Neural cell (in vitro differentiated cells): ENCODE measurements around the gene MSI2. TPM values are rescaled to one million over a fixed set of nuclear protein-coding genes. Genes with fewer than 3 reads are reported as not detected.

Experiments
- H2AFZ ChIP-seq: fragments of 200-600, 300-800 bp; sonication (generic), shearing (Covaris generic); 2 replicates; pipeline ENCODE4 v1.6.0; 2014; ENCODE audit warnings: low read depth, mild to moderate bottlenecking, antibody characterized with exemption, low read length, moderate library complexity
- H3F3A ChIP-seq: fragments of 200-600 bp; shearing (Covaris generic); 2 replicates; pipeline ENCODE4 v1.6.1; 2016; ENCODE audit warnings: mild to moderate bottlenecking, moderate library complexity, mixed read lengths, antibody characterized with exemption, low read length; ENCODE audit not compliant: insufficient read depth, poor library complexity, severe bottlenecking
- H3K27ac ChIP-seq: fragments of 200-600, 300-800 bp; sonication (generic), shearing (Covaris generic); 2 replicates; pipeline ENCODE4 v1.5.1; 2014; ENCODE audit warnings: mild to moderate bottlenecking, low read length, moderate library complexity
- H3K27me3 ChIP-seq: fragments of 300-800, 200-600 bp; sonication (generic), shearing (Covaris generic); 2 replicates; pipeline ENCODE4 v1.6.0; 2014; ENCODE audit warnings: mild to moderate bottlenecking, low read depth, low read length, moderate library complexity; ENCODE audit not compliant: insufficient read depth
- H3K36me3 ChIP-seq: fragments of 300-800, 200-600 bp; sonication (generic), shearing (Covaris generic); 2 replicates; pipeline ENCODE4 v1.5.1; 2014; ENCODE audit warnings: mild to moderate bottlenecking, antibody characterized with exemption, low read length, moderate library complexity; ENCODE audit not compliant: insufficient read depth
- H3K4me2 ChIP-seq: fragments of 300-800, 200-600 bp; sonication (generic), shearing (Covaris generic); 2 replicates; pipeline ENCODE4 v1.6.0; 2014; ENCODE audit warnings: mild to moderate bottlenecking, low read length
- H3K4me3 ChIP-seq: fragments of 300-800, 200-600 bp; sonication (generic), shearing (Covaris generic); 2 replicates; pipeline ENCODE4 v1.5.1; 2014; ENCODE audit warnings: mild to moderate bottlenecking, low read length, moderate library complexity
- H3K79me2 ChIP-seq: fragments of 200-600 bp; shearing (Covaris generic); replicated peaks from 2 replicates; pipeline ENCODE4 v1.6.0; 2014; ENCODE audit warnings: mild to moderate bottlenecking, low read length, moderate library complexity; ENCODE audit not compliant: insufficient read depth
- H3K9ac ChIP-seq: fragments of 300-800, 200-600 bp; sonication (generic), shearing (Covaris generic); 2 replicates; pipeline ENCODE4 v1.6.1; 2016; ENCODE audit warnings: mild to moderate bottlenecking, low read length, mixed read lengths
- H3K9me2 ChIP-seq: fragments of 200-600 bp; shearing (Covaris generic); 2 replicates; pipeline ENCODE4 v1.6.1; 2016; ENCODE audit warnings: mild to moderate bottlenecking, low read length, mixed read lengths; ENCODE audit not compliant: insufficient read depth
- H3K9me3 ChIP-seq: fragments of 200-600, 300-800 bp; sonication (generic), shearing (Covaris generic); 2 replicates; pipeline ENCODE4 v1.6.1; 2016; ENCODE audit warnings: mild to moderate bottlenecking, mixed run types, low read length, moderate library complexity, mixed read lengths
- H4K20me1 ChIP-seq: fragments of 200-600 bp; shearing (Covaris generic); 2 replicates; pipeline ENCODE4 v1.6.1; 2016; ENCODE audit warnings: mild to moderate bottlenecking, mixed run types; ENCODE audit not compliant: insufficient read depth
- EP300 ChIP-seq: fragments of 450-650 bp; conservative IDR thresholded peaks from 2 replicates; pipeline ENCODE4 v1.6.1; 2014; ENCODE audit warnings: antibody characterized with exemption, mild to moderate bottlenecking, moderate library complexity; ENCODE audit not compliant: poor library complexity, severe bottlenecking
- EZH2 ChIP-seq: fragments of 200-600, 300-800 bp; shearing (Covaris generic), sonication (generic); IDR thresholded peaks from 2 replicates; pipeline ENCODE4 v1.6.1; 2014; ENCODE audit warnings: antibody characterized with exemption, low read length, borderline replicate concordance, mild to moderate bottlenecking; ENCODE audit not compliant: insufficient read depth, poor library complexity, severe bottlenecking
- MXI1 ChIP-seq: fragments of 450-650 bp; conservative IDR thresholded peaks from 2 replicates; pipeline ENCODE4 v1.6.1; 2014; ENCODE audit warnings: antibody characterized with exemption, mild to moderate bottlenecking; ENCODE audit not compliant: poor library complexity, severe bottlenecking
- POLR2AphosphoS5 ChIP-seq: IDR thresholded peaks from 2 replicates; pipeline ENCODE4 v1.6.1; 2012
- RAD21 ChIP-seq: fragments of 450-650 bp; conservative IDR thresholded peaks from 2 replicates; pipeline ENCODE4 v1.6.1; 2014; ENCODE audit warnings: antibody characterized with exemption, mild to moderate bottlenecking, moderate library complexity
- REST ChIP-seq: IDR thresholded peaks from 2 replicates; pipeline ENCODE4 v1.6.1; 2012; ENCODE audit warnings: borderline replicate concordance
- SMC3 ChIP-seq: fragments of 450-650 bp; conservative IDR thresholded peaks from 2 replicates; pipeline ENCODE4 v1.6.1; 2014; ENCODE audit warnings: antibody characterized with exemption, mild to moderate bottlenecking, moderate library complexity; ENCODE audit not compliant: poor library complexity
- TAF1 ChIP-seq: IDR thresholded peaks from 2 replicates; pipeline ENCODE4 v1.6.1; 2012; ENCODE audit warnings: low read depth
- polyA plus RNA-seq: library from polyadenylated mRNA; depleted of rRNA; stranded (reverse); fragments of >200 nt; gene quantifications from 2 replicates; pipeline ENCODE4 v1.2.3, GENCODE V29; 2014
- TF ChIP-seq, protein P1 (sequence below): fragments of 450-650 bp; IDR thresholded peaks from 2 replicates; pipeline ENCODE4 v1.5.1; 2014; ENCODE audit warnings: antibody characterized with exemption, mild to moderate bottlenecking, moderate library complexity; ENCODE audit not compliant: poor library complexity, severe bottlenecking

MSI2 gene
- polyA plus RNA-seq, 1 donor from 2014 or later = 61.4 TPM

- Histone ChIP-seq H2AFZ (no peak overlapping the region), H3F3A (peaks cover 4% of the 10 kb centered on the region), H3K27ac (peak overlapping the region; percentile 65), H3K9me3 (no peaks in the 10 kb centered on the region), H3K27me3 (no peaks in the 10 kb centered on the region), H3K4me2 (peak overlapping the region; percentile 65), H4K20me1 (no peaks in the 10 kb centered on the region), H3K79me2 (peaks cover 49% of the 10 kb centered on the region), H3K36me3 (no peaks in the 10 kb centered on the region), H3K9ac (peak overlapping the region; percentile 39), H3K9me2 (no peaks in the 10 kb centered on the region), H3K4me3 (peak overlapping the region; percentile 45)
- TF ChIP-seq MXI1 = no peak
- no peak for TF ChIP-seq SMC3
- TF ChIP-seq EZH2 = no peak
- TF ChIP-seq RAD21 = no peak
- no peak for TF ChIP-seq REST
- TF ChIP-seq, protein P1, sequence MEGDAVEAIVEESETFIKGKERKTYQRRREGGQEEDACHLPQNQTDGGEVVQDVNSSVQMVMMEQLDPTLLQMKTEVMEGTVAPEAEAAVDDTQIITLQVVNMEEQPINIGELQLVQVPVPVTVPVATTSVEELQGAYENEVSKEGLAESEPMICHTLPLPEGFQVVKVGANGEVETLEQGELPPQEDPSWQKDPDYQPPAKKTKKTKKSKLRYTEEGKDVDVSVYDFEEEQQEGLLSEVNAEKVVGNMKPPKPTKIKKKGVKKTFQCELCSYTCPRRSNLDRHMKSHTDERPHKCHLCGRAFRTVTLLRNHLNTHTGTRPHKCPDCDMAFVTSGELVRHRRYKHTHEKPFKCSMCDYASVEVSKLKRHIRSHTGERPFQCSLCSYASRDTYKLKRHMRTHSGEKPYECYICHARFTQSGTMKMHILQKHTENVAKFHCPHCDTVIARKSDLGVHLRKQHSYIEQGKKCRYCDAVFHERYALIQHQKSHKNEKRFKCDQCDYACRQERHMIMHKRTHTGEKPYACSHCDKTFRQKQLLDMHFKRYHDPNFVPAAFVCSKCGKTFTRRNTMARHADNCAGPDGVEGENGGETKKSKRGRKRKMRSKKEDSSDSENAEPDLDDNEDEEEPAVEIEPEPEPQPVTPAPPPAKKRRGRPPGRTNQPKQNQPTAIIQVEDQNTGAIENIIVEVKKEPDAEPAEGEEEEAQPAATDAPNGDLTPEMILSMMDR = no peak
- no peak for TF ChIP-seq EP300
- TF ChIP-seq POLR2AphosphoS5 = no peak
- TF ChIP-seq TAF1 = no peak
Observed at GRCh38 chr17:57553526-57553925, 297.2 kb downstream of the MSI2 start.

GRCh38 chr17:57553991-57554825 lies 297.9 kb downstream of the MSI2 start:
- Histone ChIP-seq H3K36me3 (no peaks in the 10 kb centered on the region), H2AFZ (no peak overlapping the region), H3K9ac (peak overlapping the region; percentile 39), H3F3A (peaks cover 4% of the 10 kb centered on the region), H3K79me2 (peaks cover 49% of the 10 kb centered on the region), H3K27ac (peak overlapping the region; percentile 65), H4K20me1 (no peaks in the 10 kb centered on the region), H3K9me2 (no peaks in the 10 kb centered on the region), H3K27me3 (no peaks in the 10 kb centered on the region), H3K4me3 (peak overlapping the region; percentile 45), H3K4me2 (peak overlapping the region; percentile 65), H3K9me3 (no peaks in the 10 kb centered on the region)
- TF ChIP-seq TAF1 (no peak), POLR2AphosphoS5 (peak; percentile 35), RAD21 (peak; percentile 25), EZH2 (no peak), SMC3 (no peak), MXI1 (no peak), EP300 (peak; percentile 54), REST (peak; percentile 33)
